Mucosa of gallbladder (tissue), 1 donor: ENCODE measurements around the gene LNPK. TPM values are rescaled to one million over a fixed set of nuclear protein-coding genes. Genes with fewer than 3 reads are reported as not detected.
"Not testable (repeated sequence)": the region's sequence is repeated elsewhere in the genome, so short reads cannot be mapped to it uniquely, and the experiment has no call there.

Source experiments
- DNase-seq: peaks from one replicate; pipeline ENCODE4 v3.0.0-alpha.2; 2020; ENCODE audit warnings: low spot score
- total RNA-seq: library from RNA; stranded (reverse); gene quantifications from one replicate; pipeline ENCODE4 v1.2.1, GENCODE V29; 2021
- donor health status: DM: no; HTN: no; CAD: no.

The LNPK gene
- total RNA-seq, 1 donor from 2014 or later: 25.5 TPM

DNA sequence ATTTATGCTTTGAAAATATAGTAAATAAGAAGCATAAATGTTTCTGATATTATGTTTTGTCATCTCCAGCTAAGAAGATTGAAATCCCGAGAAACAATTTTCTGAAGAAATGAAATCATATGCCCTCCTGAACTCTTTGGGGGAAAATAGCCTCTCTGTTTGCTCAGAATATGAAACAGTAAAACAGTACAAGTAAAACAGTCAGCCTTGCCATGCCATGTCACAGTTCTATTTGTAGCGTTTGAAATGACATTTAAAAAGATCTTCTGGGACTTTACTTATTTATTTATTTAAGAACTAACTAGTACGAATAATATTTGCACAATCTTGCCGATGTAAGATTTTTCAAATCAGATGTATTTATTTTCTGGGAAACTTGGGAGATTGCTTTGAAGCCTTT lies 98.0 kb downstream of the LNPK start:
- DNase-seq: no peak

DNA sequence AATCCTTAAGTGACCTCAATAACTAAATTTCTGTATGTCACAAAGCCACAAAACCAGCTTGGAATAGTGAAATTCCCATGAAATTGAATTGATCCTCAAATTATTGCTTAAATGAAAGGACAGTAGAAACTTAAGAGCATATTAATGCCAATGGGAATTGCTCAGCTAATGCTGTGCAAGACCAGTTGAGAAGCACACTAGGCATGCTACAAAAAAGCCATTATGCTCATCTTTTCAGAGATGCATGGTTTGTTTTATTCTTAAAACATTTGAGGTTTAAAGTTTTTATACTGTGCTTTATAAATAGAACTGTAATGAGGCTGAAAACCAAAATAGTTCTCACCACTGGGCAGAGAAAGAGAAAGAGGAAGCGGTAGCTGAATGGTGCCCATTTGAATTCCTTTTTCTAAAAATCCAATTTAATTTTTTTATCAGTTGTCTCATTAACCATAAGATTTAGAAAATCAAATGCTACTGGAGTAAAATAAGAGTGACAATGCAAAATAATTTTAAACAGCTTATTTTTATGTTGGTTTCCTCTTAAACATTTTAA lies 98.6 kb downstream of the LNPK start:
- no peak for DNase-seq

GRCh38 chr2:175895957-175896356 lies 106.1 kb downstream of the LNPK start:
- DNase-seq: not testable (repeated sequence)

DNA sequence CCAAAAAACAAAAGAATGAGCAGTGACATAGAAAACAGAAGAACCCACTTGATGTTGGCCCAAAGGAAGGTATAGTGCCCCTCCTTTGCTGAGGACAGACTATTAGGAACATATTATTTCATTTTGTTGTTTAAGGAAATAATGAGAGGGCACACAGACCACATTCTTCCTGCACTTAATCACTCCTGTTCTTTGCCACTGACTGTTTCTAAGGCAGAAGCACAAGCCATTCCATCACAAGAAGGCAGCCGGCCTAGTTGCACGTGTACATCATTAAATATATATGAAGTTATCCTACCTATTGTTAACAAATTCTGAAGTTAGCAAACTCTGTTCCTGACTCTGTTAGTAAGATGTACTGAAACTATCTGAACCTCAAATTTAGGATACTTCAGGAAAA lies 110.0 kb downstream of the LNPK start:
- DNase-seq: no peak

GRCh38 chr2:175890636-175891242 lies 111.3 kb downstream of the LNPK start:
- DNase-seq: no peak

DNA sequence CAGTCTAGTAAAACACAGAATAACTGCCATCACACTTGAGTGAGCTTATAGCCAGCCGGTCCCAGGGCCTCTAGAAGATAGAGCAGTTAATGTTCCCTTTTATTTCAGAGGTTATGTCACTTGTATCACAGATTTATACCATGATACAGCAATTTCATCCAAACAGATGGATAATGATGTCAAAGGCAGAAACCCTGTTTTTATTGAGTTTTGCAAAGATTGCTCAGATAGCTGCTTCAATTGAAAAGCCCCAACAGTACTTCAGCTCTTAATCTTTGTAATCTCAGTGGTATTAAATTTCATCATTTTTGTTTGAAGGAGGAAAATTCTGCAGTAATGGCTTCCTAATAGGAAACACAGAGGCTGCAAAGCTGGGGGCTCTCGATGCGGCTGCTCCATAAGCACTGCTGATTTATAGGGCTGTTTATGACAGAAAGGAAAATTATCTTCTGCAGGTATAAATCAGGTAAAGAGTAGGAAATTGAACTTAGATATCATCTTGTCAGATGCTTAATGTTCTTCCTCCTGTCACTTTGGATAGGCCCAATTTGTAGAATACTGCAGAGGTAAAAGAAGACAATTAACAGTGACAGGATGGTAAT lies 112.3 kb downstream of the LNPK start:
- DNase-seq: no peak

GRCh38 chr2:175887776-175888175 lies 114.3 kb downstream of the LNPK start:
- DNase-seq: no peak

DNA sequence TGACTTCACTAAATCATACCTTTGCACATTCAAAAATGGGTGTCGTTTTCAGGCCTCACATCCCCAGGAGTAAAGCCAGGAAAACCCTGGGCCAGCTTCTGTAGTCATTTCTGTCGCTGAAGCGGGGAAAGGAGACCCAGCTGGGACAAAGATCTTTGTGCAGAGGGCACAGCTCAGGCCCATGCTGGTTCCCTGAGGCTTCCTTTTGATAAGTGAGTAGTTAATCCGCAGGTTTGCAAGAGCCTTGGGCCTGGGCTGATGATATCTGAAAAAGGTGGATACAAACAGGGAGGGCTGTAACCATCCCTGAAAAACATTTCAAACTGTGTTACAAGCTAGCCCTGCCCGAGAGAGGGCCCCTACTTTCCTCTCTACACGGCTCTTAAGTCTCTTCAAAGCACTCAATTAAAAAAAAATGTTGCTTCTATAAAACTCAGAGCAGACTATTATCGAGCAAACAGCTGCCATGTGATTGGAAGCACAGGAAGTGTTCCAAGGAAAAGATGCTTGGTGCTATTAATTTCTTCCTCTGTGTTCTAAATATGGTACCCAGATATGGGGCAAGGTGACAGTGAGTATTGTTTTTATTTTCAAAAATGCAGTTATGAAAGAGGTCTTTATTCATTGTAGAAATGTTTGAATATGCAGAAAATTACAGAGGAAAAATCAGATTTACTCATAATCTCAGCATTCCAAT lies 117.2 kb downstream of the LNPK start:
- DNase-seq: no peak

GRCh38 chr2:175883586-175884194 lies 118.4 kb downstream of the LNPK start:
- DNase-seq: no peak

DNA sequence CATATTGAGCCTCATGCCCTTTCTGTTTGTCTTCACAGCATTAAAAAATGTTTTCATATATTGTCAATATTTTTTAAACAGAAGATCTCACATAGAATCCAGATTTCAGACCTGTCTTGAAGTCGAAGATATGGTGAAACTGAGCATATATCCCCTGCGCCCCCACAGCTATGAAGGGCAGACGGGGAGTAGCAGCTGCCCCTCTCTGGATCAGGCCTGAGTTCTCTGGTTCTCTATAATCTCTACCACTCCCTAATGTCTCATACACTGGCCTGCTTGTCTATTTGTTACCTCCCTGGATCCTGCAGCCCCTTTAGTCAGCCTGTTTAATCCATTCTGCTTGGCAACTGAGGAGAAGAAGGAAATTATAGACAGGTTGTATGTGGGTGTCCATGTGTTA lies 122.4 kb downstream of the LNPK start:
- no peak for DNase-seq

GRCh38 chr2:175877845-175878544 lies 124.1 kb downstream of the LNPK start:
- DNase-seq: no peak

GRCh38 chr2:175874291-175874690 lies 127.8 kb downstream of the LNPK start:
- DNase-seq: no peak

Other genes with a start within 250 kb of the LNPK start
- not detected for gene EVX2, start 81.7 kb upstream of the LNPK start, total RNA-seq
- not detected for gene HOXD13, start 90.5 kb upstream of the LNPK start, total RNA-seq
- not detected for gene HOXD12, start 97.5 kb upstream of the LNPK start, total RNA-seq
- not detected for gene HOXD11, start 105.0 kb upstream of the LNPK start, total RNA-seq
- gene HOXD10, start 114.5 kb upstream of the LNPK start, total RNA-seq: not detected
- gene HOXD9, start 120.5 kb upstream of the LNPK start, total RNA-seq: 0.66 TPM
- gene HOXD8, start 127.4 kb upstream of the LNPK start, total RNA-seq: 1.7 TPM
- 1.0 TPM for gene HOXD4, start 149.3 kb upstream of the LNPK start, total RNA-seq
- 3.2 TPM for gene HOXD3, start 155.0 kb upstream of the LNPK start, total RNA-seq
- 0.40 TPM for gene HOXD1, start 186.4 kb upstream of the LNPK start, total RNA-seq